ENCODE data around the gene PLEKHG4. TPM values are rescaled to one million over a fixed set of nuclear protein-coding genes. Genes with fewer than 3 reads are reported as not detected.
A peak's percentile ranks its signal among the peaks of the same experiment; 100 is the strongest.

The PLEKHG4 gene
- total and polyA plus RNA-seq, 9 of the 15 experiments (the other 6 are each of a cell fraction or from before 2014, with no cell fraction given) = 3.7 to 36.8 (median 17.9) TPM

DNA sequence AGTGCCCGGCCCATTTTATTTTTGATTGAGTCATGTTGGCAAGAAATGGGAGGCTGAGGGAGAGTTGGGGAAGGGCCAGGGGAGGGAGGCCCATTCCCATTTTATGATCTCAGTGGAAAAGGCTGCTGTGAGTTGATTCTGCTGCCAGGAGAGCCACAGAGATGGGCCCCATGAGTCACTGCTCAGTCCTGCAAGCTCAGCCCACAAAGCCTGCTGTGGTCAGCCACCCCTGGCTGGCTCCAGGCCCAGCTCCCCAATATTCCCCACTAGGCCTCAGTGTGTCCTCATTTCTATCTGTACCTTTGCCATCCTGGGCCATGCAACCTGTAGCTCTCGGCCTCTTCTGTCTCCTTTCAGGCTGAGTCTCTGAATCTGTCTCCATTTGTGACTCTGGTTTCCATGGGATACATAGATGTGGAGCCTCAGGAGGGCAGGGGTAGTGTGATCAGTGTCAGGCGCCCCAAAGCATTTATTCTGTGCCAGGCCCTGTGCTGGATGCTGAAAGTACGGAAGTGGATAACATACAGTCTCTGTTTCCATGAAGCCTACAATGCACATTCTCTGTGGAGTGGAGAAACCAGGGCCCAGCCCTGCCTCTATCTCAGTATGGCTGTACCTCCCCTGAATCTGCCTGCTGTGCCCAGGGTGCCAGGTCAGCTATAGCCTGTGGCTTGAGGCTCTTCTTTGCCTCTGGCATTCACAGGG, 1.9 kb upstream of the PLEKHG4 start:
- peak; percentile 78 for FAIRE-seq
- no peaks in the 10 kb centered on the region for H3K9me1 ChIP-seq (ENCODE audit: control insufficient read depth, insufficient read depth, low read length)
- DNase-seq (ENCODE audit: extremely low read depth in 1 of 4, low spot score in 3 of 4) = peak; percentile 36 to 59 (median 43)
- H3K4me2 ChIP-seq (ENCODE audit: insufficient read depth, low read length) = peak overlapping the region; percentile 95
- in situ Hi-C loops (cut with MboI) = no loop called here
- H3K9ac ChIP-seq (ENCODE audit: insufficient read depth in 1 of 2, low read depth in 2 of 2, low read length in 2 of 2) = peak overlapping the region; percentile 88 to 97; a peak in 3 of 4 replicates
- intact Hi-C loops (cut with micrococcal nuclease) = loop anchor here (5.0 kb wide), 1 partner anchor 40 kb away; no protein-coding TSS in a partner anchor
- 84% methylated on average over 4 of the region's 4 CpGs for WGBS (ENCODE audit: insufficient coverage, low coverage, missing lambda C conversion rate)
- no peaks in the 10 kb centered on the region for H4K20me1 ChIP-seq (replicated peaks; ENCODE audit: control insufficient read depth, insufficient read depth, low read length)
- H3K4me1 ChIP-seq (replicated peaks in 1 of 2; ENCODE audit: control insufficient read depth in 2 of 2, insufficient read depth in 2 of 2, low read length in 2 of 2) = peaks cover 22 to 38% of the 10 kb centered on the region in 2 experiments
- H3K4me3 ChIP-seq = peak overlapping the region; percentile 74; the same call in 1 of the 2 replicates
- peaks cover 30% of the 10 kb centered on the region for H3K79me2 ChIP-seq (ENCODE audit: control insufficient read depth, insufficient read depth, low read length)
- ATAC-seq = no peak
- CTCF ChIA-PET (ENCODE audit: low intra/inter-chr PET ratio) = interaction anchor here (1.0 to 2.3 kb wide), 3 partner anchors 16 to 330 kb away, joined by 4 to 18 read pairs (median 6); no protein-coding TSS in a partner anchor
- no peaks in the 10 kb centered on the region for H3K27me3 ChIP-seq (ENCODE audit: control insufficient read depth in 2 of 2, insufficient read depth in 2 of 2, low read length in 2 of 2)
- no peak overlapping the region for H2AFZ ChIP-seq (ENCODE audit: low read depth, low read length)
- H3K27ac ChIP-seq (ENCODE audit: extremely low read depth, low read depth, low read length) = peak overlapping the region; percentile 83; the same call in 2 of the 3 replicates
- H3K9me3 ChIP-seq (replicated peaks; ENCODE audit: control insufficient read depth, insufficient read depth, low read depth, low read length) = no peaks in the 10 kb centered on the region
- POLR2A ChIA-PET = interaction anchor here (1.7 kb wide), 1 partner anchor 50 kb away, joined by 4 read pairs; no protein-coding TSS in a partner anchor
- TSS peak; percentile 55 for BruUV-seq (replicated peaks)
- peaks cover 35% of the 10 kb centered on the region; the same call in 2 of the 3 replicates for H3K36me3 ChIP-seq (ENCODE audit: control insufficient read depth, insufficient read depth, low read length)
- no peak for TF ChIP-seq SUPT5H (IDR thresholded peaks at IDR 0.05)
- no peak for TF ChIP-seq BRF1 (IDR thresholded peaks at IDR 0.05; ENCODE audit: borderline replicate concordance, extremely low read depth, insufficient read length)
- TF ChIP-seq PRMT5 (CRISPR knock-in tag; IDR thresholded peaks at IDR 0.05) = no peak
- TF ChIP-seq GATAD2B (IDR thresholded peaks at IDR 0.05; ENCODE audit: borderline replicate concordance) = no peak
- TF ChIP-seq CHD4 (IDR thresholded peaks at IDR 0.05; ENCODE audit: insufficient read depth, insufficient replicate concordance, low read depth, low read length, poor library complexity, severe bottlenecking) = no peak
- peak; percentile 20; the same call in 1 of the 2 replicates for TF ChIP-seq ARID1B (IDR thresholded peaks at IDR 0.05)
- peak; percentile 35; the same call in 1 of the 2 replicates for TF ChIP-seq NFIC (IDR thresholded peaks at IDR 0.05)
- no peak for TF ChIP-seq BACH1 (tag; IDR thresholded peaks at IDR 0.05)
- peak; percentile 32 for TF ChIP-seq ZFX (CRISPR knock-in tag; IDR thresholded peaks at IDR 0.05)
- no peak for TF ChIP-seq SAFB2 (IDR thresholded peaks at IDR 0.05; ENCODE audit: borderline replicate concordance, low read depth, low read length, severe bottlenecking)
- TF ChIP-seq, protein P1, sequence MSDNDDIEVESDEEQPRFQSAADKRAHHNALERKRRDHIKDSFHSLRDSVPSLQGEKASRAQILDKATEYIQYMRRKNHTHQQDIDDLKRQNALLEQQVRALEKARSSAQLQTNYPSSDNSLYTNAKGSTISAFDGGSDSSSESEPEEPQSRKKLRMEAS (CRISPR knock-in tag; IDR thresholded peaks at IDR 0.05) = peak; percentile 31; the same call in 1 of the 2 replicates
- TF ChIP-seq MYNN (IDR thresholded peaks at IDR 0.05) = no peak
- TF ChIP-seq MYNN (CRISPR knock-in tag; IDR thresholded peaks at IDR 0.05) = no peak
- no peak for TF ChIP-seq RBM39 (optimal IDR thresholded peaks at IDR 0.05; ENCODE audit: low read depth, low read length)
- TF ChIP-seq, protein P2, sequence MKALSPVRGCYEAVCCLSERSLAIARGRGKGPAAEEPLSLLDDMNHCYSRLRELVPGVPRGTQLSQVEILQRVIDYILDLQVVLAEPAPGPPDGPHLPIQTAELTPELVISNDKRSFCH (CRISPR knock-in tag; IDR thresholded peaks at IDR 0.05) = no peak
- TF ChIP-seq, protein P2 (tag; IDR thresholded peaks at IDR 0.05) = no peak
- TF ChIP-seq JUND (IDR thresholded peaks at IDR 0.05; ENCODE audit: borderline replicate concordance, low read depth, low read length) = peak; percentile 72; the same call in 1 of the 2 replicates
- no peak for TF ChIP-seq JUND (tag; IDR thresholded peaks at IDR 0.05; ENCODE audit: borderline replicate concordance, low read depth, low read length)
- no peak for TF ChIP-seq BCL6 (CRISPR knock-in tag; IDR thresholded peaks at IDR 0.05)
- TF ChIP-seq STAT5A (IDR thresholded peaks at IDR 0.05; ENCODE audit: borderline replicate concordance, low read length) = no peak
- TF ChIP-seq ZNF124 (CRISPR knock-in tag; IDR thresholded peaks at IDR 0.05) = no peak
- TF ChIP-seq, protein P3, sequence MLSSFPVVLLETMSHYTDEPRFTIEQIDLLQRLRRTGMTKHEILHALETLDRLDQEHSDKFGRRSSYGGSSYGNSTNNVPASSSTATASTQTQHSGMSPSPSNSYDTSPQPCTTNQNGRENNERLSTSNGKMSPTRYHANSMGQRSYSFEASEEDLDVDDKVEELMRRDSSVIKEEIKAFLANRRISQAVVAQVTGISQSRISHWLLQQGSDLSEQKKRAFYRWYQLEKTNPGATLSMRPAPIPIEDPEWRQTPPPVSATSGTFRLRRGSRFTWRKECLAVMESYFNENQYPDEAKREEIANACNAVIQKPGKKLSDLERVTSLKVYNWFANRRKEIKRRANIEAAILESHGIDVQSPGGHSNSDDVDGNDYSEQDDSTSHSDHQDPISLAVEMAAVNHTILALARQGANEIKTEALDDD (IDR thresholded peaks at IDR 0.05) = no peak
- TF ChIP-seq RNF2 (IDR thresholded peaks at IDR 0.05) = no peak
